ENCODE measurements around the gene LAX1. TPM values are rescaled to one million over a fixed set of nuclear protein-coding genes. Genes with fewer than 3 reads are reported as not detected.

LAX1 gene
- total RNA-seq, 3 donors from 2014 or later (not counting 1 experiment from before 2014, with no cell fraction given): 33.8 to 48.2 (median 41.2) TPM

GRCh38 chr1:203797216-203797615 lies 32.2 kb downstream of the LAX1 start:
- intact Hi-C loops (cut with micrococcal nuclease): loop anchor here (5.0 kb wide), 1 partner anchor 35 kb away; no protein-coding TSS in a partner anchor
- TF ChIP-seq CTCF (IDR thresholded peaks at IDR 0.05): no peak
- H3K4me3 Mint-ChIP-seq: peak overlapping the region; percentile 98
- no peaks in the 10 kb centered on the region for H3K27me3 Mint-ChIP-seq (ENCODE audit: low read depth in 2 of 2)
- peaks cover 49 to 52% of the 10 kb centered on the region in 2 donors for H3K4me1 Mint-ChIP-seq
- Histone ChIP-seq H3K4me1 (ENCODE audit: control insufficient read depth, insufficient read depth, low read length) (peaks cover 8% of the 10 kb centered on the region), H3K4me3 (ENCODE audit: low read length) (no peak overlapping the region), H3K27ac (ENCODE audit: low read length) (no peak overlapping the region), H3K9me3 (ENCODE audit: control insufficient read depth, insufficient read depth, low read length) (no peaks in the 10 kb centered on the region), H3K36me3 (ENCODE audit: control insufficient read depth, insufficient read depth, low read length) (peaks cover 7% of the 10 kb centered on the region), H3K27me3 (ENCODE audit: control insufficient read depth, insufficient read depth, low read length) (no peaks in the 10 kb centered on the region)
- DNase-seq (no peak), ATAC-seq (no peak)
- 95% methylated on average over 2 of the region's 2 CpGs for WGBS (ENCODE audit: insufficient coverage)
- peaks cover 7% of the 10 kb centered on the region for H3K36me3 Mint-ChIP-seq
- H3K9me3 Mint-ChIP-seq: no peaks in the 10 kb centered on the region
- H3K27ac Mint-ChIP-seq: peak overlapping the region; percentile 97 to 98

GRCh38 chr1:203797948-203798655 lies 33.1 kb downstream of the LAX1 start:
- Mint-ChIP-seq H3K27ac (peak overlapping the region; percentile 97 to 98), H3K4me3 (no peak overlapping the region), H3K4me1 (peaks cover 52 to 55% of the 10 kb centered on the region in 2 donors), H3K36me3 (peaks cover 7% of the 10 kb centered on the region), H3K9me3 (no peaks in the 10 kb centered on the region), H3K27me3 (ENCODE audit: low read depth in 2 of 2) (no peaks in the 10 kb centered on the region)
- Histone ChIP-seq H3K36me3 (ENCODE audit: control insufficient read depth, insufficient read depth, low read length) (peaks cover 9% of the 10 kb centered on the region), H3K4me3 (ENCODE audit: low read length) (no peak overlapping the region), H3K27me3 (ENCODE audit: control insufficient read depth, insufficient read depth, low read length) (no peaks in the 10 kb centered on the region), H3K4me1 (ENCODE audit: control insufficient read depth, insufficient read depth, low read length) (peaks cover 8% of the 10 kb centered on the region), H3K9me3 (ENCODE audit: control insufficient read depth, insufficient read depth, low read length) (no peaks in the 10 kb centered on the region), H3K27ac (ENCODE audit: low read length) (no peak overlapping the region)
- DNase-seq (no peak), ATAC-seq (no peak)
- TF ChIP-seq CTCF (IDR thresholded peaks at IDR 0.05): no peak
- intact Hi-C loops (cut with micrococcal nuclease): loop anchor here (5.0 kb wide), 1 partner anchor 36 kb away; no protein-coding TSS in a partner anchor
- 96% methylated on average over 2 of the region's 6 CpGs for WGBS (ENCODE audit: insufficient coverage)

- WGBS (ENCODE audit: insufficient coverage): 99% methylated on average over 4 of the region's 4 CpGs
- DNase-seq (no peak), ATAC-seq (no peak)
- Mint-ChIP-seq H3K9me3 (no peaks in the 10 kb centered on the region), H3K27me3 (ENCODE audit: low read depth in 2 of 2) (no peaks in the 10 kb centered on the region), H3K4me3 (no peak overlapping the region), H3K27ac (no peak overlapping the region), H3K36me3 (peaks cover 7% of the 10 kb centered on the region), H3K4me1 (peaks cover 60 to 63% of the 10 kb centered on the region in 2 donors)
- peaks cover 12% of the 10 kb centered on the region for H3K4me1 ChIP-seq (ENCODE audit: control insufficient read depth, insufficient read depth, low read length)
- no peak for TF ChIP-seq CTCF (IDR thresholded peaks at IDR 0.05)
- no peaks in the 10 kb centered on the region for H3K9me3 ChIP-seq (ENCODE audit: control insufficient read depth, insufficient read depth, low read length)
- H3K27ac ChIP-seq (ENCODE audit: low read length): no peak overlapping the region
- no peaks in the 10 kb centered on the region for H3K27me3 ChIP-seq (ENCODE audit: control insufficient read depth, insufficient read depth, low read length)
- intact Hi-C loops (cut with micrococcal nuclease): loop anchor here (5.0 kb wide), 1 partner anchor 37 kb away; no protein-coding TSS in a partner anchor
- H3K4me3 ChIP-seq (ENCODE audit: low read length): no peak overlapping the region
- H3K36me3 ChIP-seq (ENCODE audit: control insufficient read depth, insufficient read depth, low read length): peaks cover 12% of the 10 kb centered on the region
Observed at GRCh38 chr1:203799157-203799556, 34.2 kb downstream of the LAX1 start.

Measured in natural killer cell (primary cell).